ENCODE measurements around the gene APOC4.

- TF ChIP-seq ATF3 (IDR thresholded peaks at IDR 0.05) = no peak
- no peak for TF ChIP-seq POLR2AphosphoS5 (IDR thresholded peaks at IDR 0.05; ENCODE audit: low read depth, low read length)
- TF ChIP-seq JUND (IDR thresholded peaks at IDR 0.05) = no peak
- TF ChIP-seq CTCF (IDR thresholded peaks at IDR 0.05 in 2 of 3, conservative IDR thresholded peaks at IDR 0.05 in 1 of 3; ENCODE audit: borderline replicate concordance in 1 of 3, insufficient read depth in 1 of 3, low read depth in 2 of 3, low read length in 2 of 3) = no peak
- TF ChIP-seq MAX (IDR thresholded peaks at IDR 0.05) = no peak
- TF ChIP-seq EGR1 (IDR thresholded peaks at IDR 0.05; ENCODE audit: low read depth) = no peak
- no peak for TF ChIP-seq POLR2A (IDR thresholded peaks at IDR 0.05; ENCODE audit: borderline replicate concordance, extremely low read depth, insufficient read depth, insufficient read length)
- TF ChIP-seq EZH2phosphoT487 (IDR thresholded peaks at IDR 0.05; ENCODE audit: borderline replicate concordance) = no peak
- no peak for TF ChIP-seq CEBPB (IDR thresholded peaks at IDR 0.05; ENCODE audit: low read depth)
- no peak for TF ChIP-seq SP1 (IDR thresholded peaks at IDR 0.05; ENCODE audit: low read depth)
- TF ChIP-seq RAD21 (IDR thresholded peaks at IDR 0.05; ENCODE audit: low read depth) = no peak
- TF ChIP-seq EZH2 (IDR thresholded peaks at IDR 0.05) = no peak
- TF ChIP-seq SIN3A (IDR thresholded peaks at IDR 0.05; ENCODE audit: low read depth) = no peak
- no peak for TF ChIP-seq TCF7L2 (IDR thresholded peaks at IDR 0.05; ENCODE audit: borderline replicate concordance, extremely low read depth, insufficient read depth, insufficient read length)
These were observed 17.7 kb downstream of the APOC4 start for GRCh38 chr19:44959691-44960090.

All from HCT116 (cell line).